Transverse colon (tissue), 3 donors: ENCODE data around the gene MAP2K5.

Experiments
- CTCF ChIP-seq, 5 experiments: fragments of 200-600 bp in 3 of 5; fragments of 450-650 bp in 2 of 5; sonication (generic) in 3 of 5; IDR thresholded peaks; 1 replicate in 2 of 5; 2 replicates in 3 of 5; pipeline ENCODE4 v1.5.1; 2016 to 2017; ENCODE audit warnings: antibody characterized with exemption in 5 of 5, inconsistent platforms in 3 of 5, mild to moderate bottlenecking in 2 of 5, moderate library complexity in 1 of 5
- EP300 ChIP-seq: sonication (generic); formaldehyde crosslinking; IDR thresholded peaks from one replicate; pipeline ENCODE4 v1.6.1; 2017; ENCODE audit warnings: antibody characterized with exemption, low read depth
- POLR2A ChIP-seq: fragments of 450-650 bp; IDR thresholded peaks from one replicate; pipeline ENCODE4 v1.6.1; 2016; ENCODE audit warnings: antibody characterized with exemption, mild to moderate bottlenecking, moderate library complexity

- TF ChIP-seq POLR2A (no peak), CTCF (IDR thresholded peaks at IDR 0.05) (no peak), EP300 (no peak)
These were observed 132.5 kb downstream of the MAP2K5 start for GRCh38 chr15:67674983-67675382.
